Tibial nerve (tissue), 3 donors: Measurements from ENCODE around the gene CYP2J2.

Experiments
- POLR2A ChIP-seq, 2 donors: fragments of 450-650 bp; IDR thresholded peaks; one replicate each; pipeline ENCODE4 v1.6.1; 2017; ENCODE audit warnings: antibody characterized with exemption in 2 of 2, mild to moderate bottlenecking in 2 of 2, moderate library complexity in 2 of 2
- TF ChIP-seq, protein P1 (sequence below), 5 experiments: fragments of 200-600 bp in 3 of 5; fragments of 450-650 bp in 2 of 5; sonication (generic) in 3 of 5; IDR thresholded peaks; one replicate each; pipeline ENCODE4 v1.5.1; 2016 to 2019; ENCODE audit warnings: antibody characterized with exemption in 5 of 5, mild to moderate bottlenecking in 3 of 5, moderate library complexity in 2 of 5

DNA sequence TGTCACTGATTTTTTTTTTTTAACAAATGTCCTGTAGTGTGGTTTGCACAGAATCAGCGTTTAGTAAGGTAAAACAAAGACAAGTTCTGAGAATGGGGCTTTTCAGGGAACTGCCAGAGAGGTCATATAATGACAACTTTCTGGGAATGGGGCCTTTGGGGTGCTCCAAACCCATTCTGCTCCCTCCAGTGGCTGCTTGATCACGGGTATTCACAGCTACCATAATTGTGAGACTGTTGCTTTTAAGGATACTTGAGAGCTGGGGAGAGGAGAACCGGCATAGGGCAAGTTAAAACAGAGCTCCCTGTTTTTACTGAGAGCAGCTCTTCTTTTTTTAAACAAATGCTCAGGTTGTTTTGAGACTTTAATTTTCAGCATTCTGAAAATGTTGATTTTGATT, 48.2 kb downstream of the CYP2J2 start:
- no peak for TF ChIP-seq POLR2A (IDR thresholded peaks at IDR 0.05)
- TF ChIP-seq, protein P1, sequence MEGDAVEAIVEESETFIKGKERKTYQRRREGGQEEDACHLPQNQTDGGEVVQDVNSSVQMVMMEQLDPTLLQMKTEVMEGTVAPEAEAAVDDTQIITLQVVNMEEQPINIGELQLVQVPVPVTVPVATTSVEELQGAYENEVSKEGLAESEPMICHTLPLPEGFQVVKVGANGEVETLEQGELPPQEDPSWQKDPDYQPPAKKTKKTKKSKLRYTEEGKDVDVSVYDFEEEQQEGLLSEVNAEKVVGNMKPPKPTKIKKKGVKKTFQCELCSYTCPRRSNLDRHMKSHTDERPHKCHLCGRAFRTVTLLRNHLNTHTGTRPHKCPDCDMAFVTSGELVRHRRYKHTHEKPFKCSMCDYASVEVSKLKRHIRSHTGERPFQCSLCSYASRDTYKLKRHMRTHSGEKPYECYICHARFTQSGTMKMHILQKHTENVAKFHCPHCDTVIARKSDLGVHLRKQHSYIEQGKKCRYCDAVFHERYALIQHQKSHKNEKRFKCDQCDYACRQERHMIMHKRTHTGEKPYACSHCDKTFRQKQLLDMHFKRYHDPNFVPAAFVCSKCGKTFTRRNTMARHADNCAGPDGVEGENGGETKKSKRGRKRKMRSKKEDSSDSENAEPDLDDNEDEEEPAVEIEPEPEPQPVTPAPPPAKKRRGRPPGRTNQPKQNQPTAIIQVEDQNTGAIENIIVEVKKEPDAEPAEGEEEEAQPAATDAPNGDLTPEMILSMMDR (IDR thresholded peaks at IDR 0.05): no peak
